ENCODE data around the gene NCKAP5L.

The NCKAP5L gene

GRCh38 chr12:49824895-49825294 lies 3.3 kb downstream of the NCKAP5L start:
- no peak for DNase-seq (ENCODE audit: low read depth, low spot score)

GRCh38 chr12:49824416-49824815 lies 3.8 kb downstream of the NCKAP5L start:
- no peak for DNase-seq (ENCODE audit: low read depth, low spot score)

- DNase-seq (ENCODE audit: low read depth, low spot score): no peak
These were observed 4.3 kb downstream of the NCKAP5L start for GRCh38 chr12:49823951-49824350.

GRCh38 chr12:49823350-49823749 lies 4.9 kb downstream of the NCKAP5L start:
- DNase-seq (ENCODE audit: low read depth, low spot score): no peak

GRCh38 chr12:49821373-49822287 lies 6.6 kb downstream of the NCKAP5L start:
- DNase-seq (ENCODE audit: low read depth, low spot score): no peak

- no peak for DNase-seq (ENCODE audit: low read depth, low spot score)
These were observed 8.4 kb downstream of the NCKAP5L start for GRCh38 chr12:49819786-49820185.

GRCh38 chr12:49818241-49818895 lies 9.8 kb downstream of the NCKAP5L start:
- DNase-seq (ENCODE audit: low read depth, low spot score): no peak

- DNase-seq (ENCODE audit: low read depth, low spot score): no peak
These were observed 15.1 kb downstream of the NCKAP5L start for GRCh38 chr12:49813131-49813530.

GRCh38 chr12:49811961-49812401 lies 16.2 kb downstream of the NCKAP5L start:
- DNase-seq (ENCODE audit: low read depth, low spot score): no peak

GRCh38 chr12:49811136-49811535 lies 17.1 kb downstream of the NCKAP5L start:
- DNase-seq (ENCODE audit: low read depth, low spot score): no peak

GRCh38 chr12:49809906-49810389 lies 18.3 kb downstream of the NCKAP5L start:
- DNase-seq (ENCODE audit: low read depth, low spot score): no peak

GRCh38 chr12:49809381-49809905 lies 18.8 kb downstream of the NCKAP5L start:
- DNase-seq (ENCODE audit: low read depth, low spot score): no peak

- DNase-seq (ENCODE audit: low read depth, low spot score): no peak
These were observed 19.4 kb downstream of the NCKAP5L start for GRCh38 chr12:49808686-49809380.

- no peak for DNase-seq (ENCODE audit: low read depth, low spot score)
These were observed 20.1 kb downstream of the NCKAP5L start for GRCh38 chr12:49807991-49808580.

GRCh38 chr12:49806877-49807276 lies 21.3 kb downstream of the NCKAP5L start:
- DNase-seq (ENCODE audit: low read depth, low spot score): no peak

GRCh38 chr12:49806321-49806813 lies 21.8 kb downstream of the NCKAP5L start:
- DNase-seq (ENCODE audit: low read depth, low spot score): no peak

GRCh38 chr12:49805409-49805808 lies 22.8 kb downstream of the NCKAP5L start:
- DNase-seq (ENCODE audit: low read depth, low spot score): no peak

- no peak for DNase-seq (ENCODE audit: low read depth, low spot score)
These were observed 23.4 kb downstream of the NCKAP5L start for GRCh38 chr12:49804821-49805220.

GRCh38 chr12:49803693-49804450 lies 24.3 kb downstream of the NCKAP5L start:
- DNase-seq (ENCODE audit: low read depth, low spot score): no peak

All from smooth muscle cell of the brain vasculature (primary cell).